ENCODE results near the gene GSTCD. TPM values are rescaled to one million over a fixed set of nuclear protein-coding genes. Genes with fewer than 3 reads are reported as not detected.

The GSTCD gene
- total RNA-seq, 1 donor from 2014 or later: 10.2 TPM

- Histone ChIP-seq H3K4me3 (no peak overlapping the region), H3K27me3 (no peaks in the 10 kb centered on the region), H3K27ac (no peak overlapping the region), H3K9me3 (no peaks in the 10 kb centered on the region), H3K4me1 (no peaks in the 10 kb centered on the region), H3K36me3 (no peaks in the 10 kb centered on the region)
- no peak for ATAC-seq
- intact Hi-C loops (cut with DNase I): no loop called here
- no peak for TF ChIP-seq CTCF (IDR thresholded peaks at IDR 0.05)
- no peak for DNase-seq
Observed at GRCh38 chr4:105751718-105752299, 43.2 kb downstream of the GSTCD start.

- Histone ChIP-seq H3K9me3 (no peaks in the 10 kb centered on the region), H3K4me3 (no peak overlapping the region), H3K4me1 (no peaks in the 10 kb centered on the region), H3K36me3 (no peaks in the 10 kb centered on the region), H3K27ac (no peak overlapping the region), H3K27me3 (no peaks in the 10 kb centered on the region)
- DNase-seq: no peak
- no peak for TF ChIP-seq CTCF (IDR thresholded peaks at IDR 0.05)
- no peak for ATAC-seq
- intact Hi-C loops (cut with DNase I): no loop called here
Observed at GRCh38 chr4:105753361-105753760, 44.8 kb downstream of the GSTCD start.

GRCh38 chr4:105755375-105755774 lies 46.8 kb downstream of the GSTCD start:
- H3K4me1 ChIP-seq: no peaks in the 10 kb centered on the region
- no peaks in the 10 kb centered on the region for H3K9me3 ChIP-seq
- DNase-seq (no peak), ATAC-seq (no peak)
- H3K27ac ChIP-seq: no peak overlapping the region
- TF ChIP-seq CTCF (IDR thresholded peaks at IDR 0.05): no peak
- H3K36me3 ChIP-seq: no peaks in the 10 kb centered on the region
- no peak overlapping the region for H3K4me3 ChIP-seq
- intact Hi-C loops (cut with DNase I): no loop called here
- no peaks in the 10 kb centered on the region for H3K27me3 ChIP-seq

- H3K4me1 ChIP-seq: no peaks in the 10 kb centered on the region
- ATAC-seq (no peak), DNase-seq (no peak)
- H3K9me3 ChIP-seq: no peaks in the 10 kb centered on the region
- no peaks in the 10 kb centered on the region for H3K36me3 ChIP-seq
- no peak overlapping the region for H3K27ac ChIP-seq
- intact Hi-C loops (cut with DNase I): no loop called here
- no peak for TF ChIP-seq CTCF (IDR thresholded peaks at IDR 0.05)
- no peak overlapping the region for H3K4me3 ChIP-seq
- H3K27me3 ChIP-seq: no peaks in the 10 kb centered on the region
Observed at GRCh38 chr4:105758958-105759357, 50.4 kb downstream of the GSTCD start.

- no peaks in the 10 kb centered on the region for H3K9me3 ChIP-seq
- DNase-seq (no peak), ATAC-seq (no peak)
- no peaks in the 10 kb centered on the region for H3K27me3 ChIP-seq
- TF ChIP-seq CTCF (IDR thresholded peaks at IDR 0.05): no peak
- no peak overlapping the region for H3K4me3 ChIP-seq
- intact Hi-C loops (cut with DNase I): no loop called here
- no peaks in the 10 kb centered on the region for H3K4me1 ChIP-seq
- no peaks in the 10 kb centered on the region for H3K36me3 ChIP-seq
- H3K27ac ChIP-seq: no peak overlapping the region
Observed at GRCh38 chr4:105765690-105766407, 57.3 kb downstream of the GSTCD start.

Measured in upper lobe of right lung (tissue), 1 donor.